Measurements from ENCODE around the gene KIF1A.
"Not testable (repeated sequence)": the region's sequence is repeated elsewhere in the genome, so short reads cannot be mapped to it uniquely, and the experiment has no call there.

GRCh38 chr2:240695593-240695992 lies 124.4 kb downstream of the KIF1A start:
- TF ChIP-seq CTCF (optimal IDR thresholded peaks at IDR 0.05 in 1 of 3, IDR thresholded peaks at IDR 0.05 in 1 of 3, conservative IDR thresholded peaks at IDR 0.05 in 1 of 3; ENCODE audit: extremely low read depth in 1 of 3, insufficient read depth in 2 of 3, low read length in 3 of 3); EZH2 (IDR thresholded peaks at IDR 0.05; ENCODE audit: low read length): not testable (repeated sequence)
